ENCODE results near the gene LRRIQ4.

Gene LRRIQ4

DNA sequence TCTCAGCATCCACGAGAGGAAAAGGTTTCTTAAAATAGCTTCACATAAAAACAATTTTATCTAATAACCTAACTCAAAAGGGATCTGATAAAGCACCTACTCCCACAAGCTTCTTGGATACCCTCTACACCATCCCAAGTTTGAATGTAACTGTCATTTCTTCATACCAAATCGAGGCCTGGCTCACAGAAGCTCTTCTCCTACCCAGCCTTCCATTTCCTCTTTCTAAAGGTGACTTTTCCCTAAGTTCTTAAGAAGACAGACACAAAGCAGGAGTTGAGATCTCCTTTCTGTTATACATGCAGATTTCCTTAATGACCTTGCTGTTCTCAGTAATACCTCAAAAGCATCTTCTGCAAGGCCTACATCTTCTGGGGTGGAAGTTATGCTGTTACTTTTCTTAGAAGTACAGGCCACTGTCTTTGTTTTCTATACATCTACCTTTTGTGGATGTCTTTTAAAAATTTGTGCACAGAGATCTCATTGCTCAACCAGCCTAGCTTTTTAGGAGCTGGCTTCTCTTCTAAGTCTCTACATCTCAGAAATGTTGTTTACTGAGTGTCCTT lies 3.4 kb upstream of the LRRIQ4 start:
- no peak for DNase-seq (ENCODE audit: low read depth in 2 of 2)

DNA sequence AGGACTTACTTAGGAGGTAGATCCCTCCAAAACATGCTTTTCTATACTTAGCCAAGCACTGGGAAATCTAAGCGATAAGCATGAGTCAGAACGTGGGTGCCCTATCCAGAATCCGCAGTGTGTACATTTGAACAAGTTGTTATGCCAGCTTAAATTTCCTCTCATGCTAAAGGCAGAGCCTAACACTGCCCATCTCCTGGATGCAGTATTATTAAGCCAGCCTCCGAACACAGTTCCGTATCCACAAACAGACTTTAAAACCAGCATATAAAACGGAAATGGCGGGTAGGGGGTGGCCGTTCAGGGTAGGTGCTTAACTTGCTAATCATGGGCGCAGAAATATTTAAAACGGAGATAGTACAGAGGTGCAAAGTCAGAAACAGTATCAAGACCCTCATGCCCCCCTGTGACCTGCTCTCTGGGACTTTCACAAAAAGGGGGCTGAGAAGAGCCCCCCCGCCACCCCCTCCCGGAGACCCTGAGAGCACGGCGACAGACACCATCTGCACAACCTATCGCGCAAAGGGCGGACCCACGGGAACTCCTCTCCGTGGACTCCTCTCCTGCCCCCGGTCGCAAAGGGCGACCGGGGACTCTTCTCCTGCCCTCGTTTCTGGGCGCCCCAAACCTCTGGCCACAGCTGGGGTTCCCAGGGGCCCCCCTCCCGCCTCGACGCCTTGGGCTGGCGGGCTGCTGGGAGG lies 889 bp upstream of the LRRIQ4 start:
- DNase-seq (ENCODE audit: low read depth in 2 of 2) = no peak

DNA sequence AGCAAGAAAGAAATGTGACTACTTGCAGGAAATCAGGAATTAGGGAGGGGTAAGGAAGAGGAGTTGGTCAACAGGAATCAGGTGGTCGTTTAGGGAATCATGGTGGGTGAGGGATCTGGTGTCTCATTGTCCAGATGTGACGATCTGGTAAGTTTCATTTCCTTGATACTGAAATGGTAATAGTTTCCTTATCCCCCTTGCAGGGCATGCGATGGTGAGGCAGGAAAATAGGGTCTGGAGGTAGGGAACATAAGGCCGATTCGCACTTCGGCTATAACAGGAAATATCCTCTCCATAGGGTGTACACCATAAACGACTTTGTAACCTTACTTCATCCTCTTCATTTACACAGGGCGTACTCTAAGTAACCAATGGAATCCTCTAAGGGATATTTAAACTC lies 608 bp downstream of the LRRIQ4 start:
- DNase-seq (ENCODE audit: low read depth in 2 of 2) = no peak

DNA sequence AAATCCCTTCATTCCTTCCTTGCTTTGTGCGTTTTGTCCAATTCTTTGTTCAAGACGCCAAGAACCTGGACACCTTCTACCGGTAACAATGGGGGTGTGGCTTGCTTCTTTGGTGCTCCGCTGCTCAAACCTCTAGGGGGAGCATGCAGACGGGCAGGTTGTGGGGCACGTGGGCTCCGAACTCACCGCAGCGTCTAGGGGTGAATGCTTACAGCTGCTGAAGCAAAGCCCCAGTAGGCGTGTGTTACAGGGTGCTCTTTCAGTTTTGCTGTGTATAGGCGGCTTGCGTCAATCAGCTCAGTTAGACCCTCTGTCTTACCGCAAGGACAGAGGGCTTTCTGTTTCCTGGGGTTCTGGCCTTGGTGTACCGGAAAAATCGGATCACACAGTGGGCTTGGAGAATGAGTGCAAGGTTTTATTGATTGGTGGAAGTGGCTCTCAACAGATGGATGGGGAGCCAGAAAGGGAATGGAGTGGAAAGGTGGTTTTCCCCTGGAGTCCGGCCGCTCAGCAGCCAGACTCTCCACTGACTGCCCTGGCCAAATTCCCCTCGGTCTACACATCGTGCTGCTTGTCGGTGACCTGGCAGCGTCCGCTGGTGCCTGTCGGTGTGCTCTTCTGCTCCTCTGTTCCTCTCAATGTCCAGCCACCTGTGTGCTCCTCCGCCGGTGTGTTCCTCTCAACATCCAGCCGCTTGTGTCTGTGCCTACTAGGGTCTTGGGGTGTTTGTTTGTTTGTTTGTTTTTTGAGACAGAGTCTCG lies 1.3 kb downstream of the LRRIQ4 start:
- DNase-seq (ENCODE audit: low read depth in 2 of 2) = peak; percentile 70 to 78

DNA sequence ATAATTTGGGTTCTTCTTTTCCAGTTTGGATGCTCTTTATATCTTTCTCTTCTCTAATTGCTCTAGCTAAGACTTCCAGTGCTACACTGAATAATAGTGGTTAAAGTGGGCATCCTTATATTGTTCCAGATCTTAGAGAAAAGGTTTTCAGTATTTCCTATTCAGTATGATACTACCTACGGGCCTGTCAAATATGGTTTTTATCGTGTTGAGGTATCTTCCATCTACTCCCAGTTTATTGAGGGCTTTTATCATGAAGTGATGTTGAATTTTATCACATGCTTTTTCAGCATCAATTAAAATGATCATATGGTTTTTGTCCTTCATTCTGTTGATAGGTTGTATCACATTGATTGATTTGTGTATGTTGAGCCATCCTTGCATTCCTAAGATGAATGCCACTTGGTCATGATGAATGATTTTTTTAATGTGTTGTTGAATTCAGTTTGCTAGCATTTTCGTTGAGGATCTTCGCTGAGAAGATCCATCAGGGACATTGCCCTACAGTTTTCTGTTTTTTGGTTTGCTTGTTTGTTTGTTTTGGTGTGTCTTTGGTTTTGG lies 3.0 kb downstream of the LRRIQ4 start:
- no peak for DNase-seq (ENCODE audit: low read depth in 2 of 2)

DNA sequence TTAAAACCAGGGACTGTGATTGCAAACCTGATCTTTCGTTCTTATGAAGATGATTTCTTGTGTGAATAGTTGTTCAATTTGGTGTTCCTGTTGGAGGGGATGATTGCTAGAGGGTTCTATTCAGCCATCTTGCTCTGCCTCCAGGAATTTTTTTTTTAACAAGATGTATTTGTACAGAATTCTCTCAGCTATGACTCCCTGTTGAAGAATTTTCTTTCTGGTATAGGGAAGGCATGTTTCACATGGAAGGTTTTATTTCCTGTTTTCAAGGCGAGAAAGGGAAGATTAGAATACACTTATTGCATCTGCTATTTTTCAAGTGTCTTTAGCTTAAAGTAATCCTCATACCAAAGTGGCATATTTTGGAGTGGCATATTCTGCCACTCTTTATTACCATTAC lies 5.6 kb downstream of the LRRIQ4 start:
- no peak for DNase-seq (ENCODE audit: low read depth in 2 of 2)

DNA sequence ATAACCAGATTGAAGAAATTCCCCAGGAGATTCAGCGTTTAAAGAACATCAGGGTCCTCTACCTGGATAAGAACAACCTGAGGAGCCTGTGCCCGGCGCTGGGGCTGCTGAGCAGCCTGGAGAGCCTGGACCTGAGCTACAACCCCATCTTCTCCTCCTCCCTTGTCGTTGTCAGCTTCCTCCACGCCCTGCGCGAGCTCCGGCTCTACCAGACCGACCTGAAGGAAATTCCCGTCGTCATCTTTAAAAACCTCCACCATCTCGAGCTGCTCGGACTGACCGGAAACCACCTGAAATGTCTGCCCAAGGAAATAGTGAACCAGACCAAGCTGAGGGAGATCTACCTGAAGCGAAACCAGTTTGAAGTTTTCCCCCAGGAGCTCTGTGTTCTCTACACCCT lies 9.4 kb downstream of the LRRIQ4 start:
- no peak for DNase-seq (ENCODE audit: low read depth in 2 of 2)

DNA sequence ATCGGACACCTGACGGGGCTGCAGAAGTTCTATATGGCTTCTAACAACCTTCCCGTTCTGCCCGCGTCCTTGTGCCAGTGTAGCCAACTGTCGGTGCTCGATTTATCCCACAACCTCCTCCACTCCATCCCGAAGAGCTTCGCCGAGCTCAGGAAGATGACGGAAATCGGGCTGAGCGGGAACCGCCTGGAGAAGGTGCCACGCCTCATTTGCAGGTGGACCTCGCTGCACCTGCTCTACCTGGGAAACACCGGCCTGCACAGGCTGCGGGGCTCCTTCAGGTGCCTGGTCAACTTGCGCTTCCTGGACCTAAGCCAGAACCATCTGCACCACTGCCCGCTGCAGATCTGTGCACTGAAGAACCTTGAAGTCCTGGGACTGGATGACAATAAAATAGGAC lies 9.9 kb downstream of the LRRIQ4 start:
- DNase-seq (ENCODE audit: low read depth in 2 of 2) = no peak

DNA sequence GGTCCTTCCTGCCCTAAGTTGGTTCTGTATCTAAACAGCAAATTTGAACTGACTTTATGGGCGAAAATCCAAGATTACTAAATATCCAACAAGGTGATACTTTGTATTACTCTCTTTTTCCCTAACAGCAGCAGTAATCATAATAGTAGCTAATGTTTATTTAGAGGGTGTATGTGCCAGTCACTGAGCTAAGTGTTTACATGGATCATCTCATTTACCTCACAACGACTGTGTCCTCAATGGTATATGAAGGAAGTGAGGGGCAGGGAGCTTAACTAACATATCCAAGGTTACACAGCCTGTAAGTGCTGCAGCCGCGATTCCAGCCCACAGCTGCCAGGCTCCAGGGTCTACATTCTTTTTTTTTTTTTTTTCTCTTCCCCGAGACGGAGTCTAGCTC lies 10.3 kb downstream of the LRRIQ4 start:
- no peak for DNase-seq (ENCODE audit: low read depth in 2 of 2)

DNA sequence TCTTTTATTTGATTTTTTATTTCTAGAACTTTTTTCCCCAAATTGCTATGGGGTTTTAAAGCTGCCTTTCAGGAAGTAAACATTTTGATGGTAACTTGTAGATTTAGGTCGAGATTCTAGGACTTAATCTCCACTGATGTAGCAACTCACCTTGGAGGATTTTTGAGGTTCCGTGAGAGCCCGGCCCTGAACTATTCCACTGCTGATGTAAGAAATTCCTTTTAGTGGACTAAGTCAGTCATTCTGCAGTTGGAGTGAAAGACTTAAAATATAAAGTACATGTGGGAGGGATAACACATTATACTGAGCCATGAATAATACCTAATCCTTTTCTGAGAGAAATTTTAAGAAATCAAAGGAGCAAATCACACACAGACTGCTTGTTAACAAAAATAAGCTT lies 12.6 kb downstream of the LRRIQ4 start:
- DNase-seq (ENCODE audit: low read depth in 2 of 2) = no peak

DNA sequence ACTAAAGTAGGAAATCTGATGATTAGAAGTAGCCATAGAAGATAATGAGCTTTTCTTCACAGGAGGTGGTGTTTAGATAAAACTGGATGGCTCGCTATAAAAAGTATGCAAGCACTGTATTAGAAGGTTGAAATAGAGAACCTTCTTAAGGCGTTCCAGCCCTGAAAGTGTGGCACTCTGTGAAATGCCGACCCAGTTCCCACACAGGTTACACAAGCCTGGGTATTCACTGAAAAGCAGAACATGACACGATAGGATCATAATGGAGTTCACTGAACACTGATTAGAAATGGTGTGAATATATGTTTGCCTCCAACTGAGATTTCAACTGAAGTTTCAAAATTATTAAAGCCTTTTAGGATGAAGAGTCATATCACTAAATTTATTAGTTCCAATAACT lies 15.0 kb downstream of the LRRIQ4 start:
- no peak for DNase-seq (ENCODE audit: low read depth in 2 of 2)

DNA sequence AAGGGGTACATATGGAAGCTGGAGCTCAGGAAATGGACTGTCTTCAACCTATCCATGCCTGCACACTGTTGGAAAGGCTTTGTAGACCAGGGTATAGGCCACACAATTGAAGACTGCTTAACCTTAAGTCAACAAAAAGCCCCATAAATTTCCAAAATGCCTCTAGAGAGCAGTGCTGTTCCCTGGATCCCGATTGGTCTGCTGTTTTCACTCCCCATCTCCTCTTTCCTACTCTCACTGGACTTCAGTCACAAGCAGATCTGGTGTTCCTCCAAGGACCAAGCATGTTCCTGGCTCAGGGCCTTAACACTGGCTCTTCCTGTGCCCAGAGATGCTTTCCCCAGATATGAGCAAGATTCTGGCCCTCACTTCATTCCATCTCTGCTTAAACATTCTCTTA lies 22.9 kb downstream of the LRRIQ4 start:
- DNase-seq (ENCODE audit: low read depth in 2 of 2) = no peak

DNA sequence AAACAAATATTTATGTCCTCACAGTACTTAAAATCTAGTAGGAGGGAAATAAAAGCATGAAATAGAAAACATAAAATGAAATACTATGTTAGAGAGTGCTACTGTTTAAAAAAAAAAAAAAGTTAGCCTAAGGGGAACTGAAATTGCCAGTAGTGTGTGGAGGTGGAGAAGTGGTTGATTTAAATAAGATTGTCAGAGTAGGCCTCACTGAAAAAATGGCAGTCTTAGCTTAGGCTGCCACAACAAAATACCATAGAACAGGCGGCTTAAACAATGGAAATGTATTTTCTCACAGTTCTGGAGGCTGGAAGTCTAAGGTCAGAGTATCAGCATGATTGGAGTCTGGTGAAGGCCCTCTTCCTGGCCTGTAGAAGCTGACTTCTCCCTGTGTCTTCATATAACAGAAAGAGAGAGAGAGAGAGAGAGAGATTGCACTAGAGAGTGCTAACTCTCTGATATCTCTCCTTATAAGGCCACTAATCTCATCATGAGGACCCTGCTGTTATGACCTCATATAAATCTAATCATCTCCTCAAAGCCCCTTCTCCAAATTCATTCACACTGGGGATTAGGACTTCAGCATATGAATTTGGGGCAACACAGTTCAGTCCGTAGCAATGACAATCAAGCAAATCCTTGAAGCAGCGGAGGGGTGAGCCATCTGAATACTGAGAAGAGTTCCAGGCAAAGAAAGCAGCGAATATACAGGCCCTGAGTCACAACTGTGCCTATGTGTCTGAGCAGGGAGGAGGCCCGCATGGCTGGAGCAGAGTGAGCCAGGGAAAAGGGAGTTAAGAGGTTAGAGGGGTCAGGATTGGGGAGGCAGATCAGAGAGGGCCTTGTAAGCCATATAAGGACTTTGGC lies 23.6 kb downstream of the LRRIQ4 start:
- DNase-seq (ENCODE audit: low read depth in 2 of 2) = no peak

DNA sequence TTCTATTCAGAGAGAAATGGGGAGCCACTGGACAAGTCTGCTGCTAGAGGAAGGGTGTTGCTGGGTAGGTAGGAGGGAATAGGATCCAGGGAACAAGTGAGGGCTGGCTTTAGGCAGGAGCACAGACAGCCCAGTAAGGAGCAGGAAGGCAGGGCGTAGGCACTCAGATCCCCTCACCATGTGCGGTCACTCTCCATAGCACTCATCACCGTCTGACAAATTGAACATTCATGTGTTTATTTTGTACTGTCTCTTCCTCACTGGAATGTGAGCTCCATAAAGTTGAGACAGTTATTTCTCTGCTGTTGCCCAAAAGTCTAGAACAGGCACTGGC lies 24.2 kb downstream of the LRRIQ4 start:
- no peak for DNase-seq (ENCODE audit: low read depth in 2 of 2)

DNA sequence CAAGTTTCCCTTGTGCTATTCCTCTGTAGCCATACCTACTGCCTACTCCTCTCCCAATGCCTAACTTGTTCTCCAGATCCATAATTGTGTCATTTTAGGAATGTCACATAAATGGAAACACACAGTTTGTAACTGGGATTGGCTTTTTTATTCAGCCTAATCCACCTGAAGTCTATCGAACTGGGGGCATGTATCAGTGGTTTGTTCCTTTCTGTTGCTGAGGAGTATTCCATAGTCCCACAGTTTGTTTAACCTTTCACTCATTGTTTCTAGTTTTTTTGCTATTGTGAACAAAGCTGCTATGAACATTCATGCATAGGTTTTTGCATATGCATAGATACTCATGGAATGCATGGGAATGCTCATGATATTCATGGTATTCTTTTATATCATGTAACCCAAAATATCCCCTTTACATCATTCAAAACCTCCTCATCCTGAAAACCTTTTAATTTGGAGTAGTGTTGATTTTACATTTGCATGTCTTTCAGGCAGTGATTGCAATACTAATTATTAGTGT lies 25.9 kb downstream of the LRRIQ4 start:
- no peak for DNase-seq (ENCODE audit: low read depth in 2 of 2)

DNA sequence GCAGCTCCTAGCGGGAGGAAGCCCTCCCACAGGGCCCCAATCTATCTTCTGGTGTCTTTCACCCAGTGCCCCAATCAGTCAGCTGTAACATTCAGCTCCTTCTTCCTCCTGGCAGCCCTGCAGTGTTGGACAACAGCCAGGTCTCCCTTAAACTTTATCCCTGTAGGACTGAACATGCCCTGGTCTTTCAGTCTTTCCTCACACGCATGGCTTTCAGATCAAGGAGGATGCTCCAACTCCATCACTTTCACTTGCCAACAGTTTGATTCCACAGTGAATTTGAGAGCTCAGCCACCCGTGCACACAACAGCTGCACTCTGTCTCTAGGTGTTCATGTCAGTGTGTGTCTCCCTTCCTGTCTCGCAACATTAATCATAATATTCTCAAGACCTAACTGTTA lies 28.5 kb downstream of the LRRIQ4 start:
- no peak for DNase-seq (ENCODE audit: low read depth in 2 of 2)

DNA sequence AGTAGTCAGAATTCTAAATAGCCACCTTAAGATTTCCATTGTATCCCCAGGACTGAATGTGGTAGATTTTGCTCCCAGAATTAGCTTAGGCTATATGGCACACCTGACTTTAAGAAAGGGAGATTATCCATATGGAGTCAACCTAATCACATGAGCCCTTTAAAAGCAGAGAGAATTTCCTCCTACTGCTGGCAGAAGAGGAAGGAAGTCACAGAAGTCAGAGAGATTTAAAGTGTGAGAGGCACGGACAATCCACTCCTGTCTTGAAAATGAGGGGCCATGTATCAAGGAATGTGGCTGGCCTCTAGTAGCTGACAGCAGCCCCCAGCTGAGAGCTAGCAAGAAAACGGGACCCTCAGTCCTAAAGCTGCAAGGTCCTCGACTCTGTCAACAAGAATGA lies 30.3 kb downstream of the LRRIQ4 start:
- DNase-seq (ENCODE audit: low read depth in 2 of 2) = no peak

DNA sequence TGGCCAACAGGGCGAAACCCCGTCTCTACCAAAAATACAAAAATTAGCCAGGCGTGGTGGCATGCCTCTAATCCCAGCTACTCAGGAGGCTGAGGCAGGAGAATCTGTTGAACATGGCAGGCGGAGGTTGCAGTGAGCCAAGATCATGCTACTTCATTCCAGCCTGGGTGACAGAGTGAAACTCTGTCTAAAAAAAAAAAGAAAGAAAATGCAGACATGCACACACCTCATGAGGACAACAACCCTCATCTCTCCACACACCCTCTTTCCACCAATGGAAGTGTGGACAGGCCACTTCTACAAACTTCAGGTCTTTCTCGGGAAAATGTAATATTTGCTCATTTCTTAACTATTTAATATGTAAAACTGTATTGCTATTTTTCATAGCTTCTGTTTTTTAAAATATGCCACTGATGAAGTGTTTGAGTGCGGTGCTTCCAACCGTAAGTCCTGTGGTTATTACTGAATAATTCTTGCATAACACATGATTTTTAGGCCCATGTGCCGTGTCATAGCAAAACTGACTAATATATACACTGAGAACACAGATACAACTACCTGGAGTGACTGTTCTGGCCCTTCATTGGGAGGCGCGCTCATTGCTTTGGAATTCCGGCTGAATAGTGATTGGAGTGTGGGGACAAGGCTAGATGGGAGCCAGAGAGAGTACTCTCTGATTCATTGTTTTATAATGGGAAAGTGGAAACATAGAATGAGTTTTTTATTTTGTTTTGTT lies 34.0 kb downstream of the LRRIQ4 start:
- no peak for DNase-seq (ENCODE audit: low read depth in 2 of 2)

DNA sequence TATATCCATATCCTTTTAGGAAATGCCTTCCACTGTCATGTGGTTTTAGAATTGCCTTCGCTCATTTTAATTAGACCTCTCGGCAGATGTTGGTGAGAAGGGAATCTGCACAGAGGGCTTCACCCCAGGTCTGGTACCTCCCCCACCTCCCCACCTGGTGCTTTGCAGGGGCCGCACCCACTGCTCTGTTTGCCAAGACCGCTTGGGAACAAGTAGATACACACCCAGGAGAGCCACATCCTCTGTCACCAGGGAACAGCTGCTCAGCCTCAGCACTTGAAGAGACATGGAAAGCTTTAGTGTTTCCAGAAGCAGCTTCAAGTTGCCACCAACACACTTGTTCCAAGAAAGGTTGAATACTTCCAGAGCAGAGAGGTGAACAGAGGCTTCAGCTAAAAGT lies 35.2 kb downstream of the LRRIQ4 start:
- DNase-seq (ENCODE audit: low read depth in 2 of 2) = no peak

DNA sequence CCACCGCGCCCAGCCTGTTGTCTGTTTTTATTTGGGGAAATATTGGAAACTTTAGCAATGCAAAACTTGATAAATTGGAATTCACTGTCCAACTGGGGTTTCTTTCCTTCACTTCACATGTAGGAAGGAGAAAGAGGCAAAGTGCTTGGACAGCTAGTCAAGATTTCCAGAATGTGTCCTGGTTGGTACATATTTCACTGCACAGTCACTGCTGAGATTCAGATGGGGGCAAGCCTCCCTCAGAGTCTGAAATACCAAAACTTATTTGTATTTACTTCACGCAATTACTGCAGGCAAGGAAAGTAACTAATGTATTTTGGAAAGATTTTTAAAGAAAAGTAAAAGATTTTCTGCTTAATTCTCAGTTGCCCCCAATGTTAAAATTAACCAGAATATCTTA lies 36.1 kb downstream of the LRRIQ4 start:
- no peak for DNase-seq (ENCODE audit: low read depth in 2 of 2)

DNA sequence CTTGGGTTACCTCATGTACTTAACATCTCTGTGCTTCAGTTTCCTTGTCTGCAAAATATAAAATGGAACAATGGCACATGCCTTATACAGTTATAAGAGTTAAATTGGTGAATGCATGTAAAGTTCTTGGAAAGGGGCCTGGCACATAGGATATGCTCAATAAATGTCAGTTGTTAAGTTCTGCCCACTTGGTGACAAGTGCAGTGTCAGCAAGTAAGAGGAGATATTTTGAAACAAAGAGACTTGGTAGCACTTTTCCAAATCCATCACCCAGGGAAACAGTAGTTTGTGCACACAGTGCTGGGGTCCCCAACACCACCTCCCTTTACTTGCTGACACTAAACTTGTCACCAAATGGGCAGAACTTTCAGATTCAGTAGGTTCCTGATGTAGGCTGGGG lies 37.9 kb downstream of the LRRIQ4 start:
- no peak for DNase-seq (ENCODE audit: low read depth in 2 of 2)

All from stimulated activated CD8-positive, alpha-beta memory T cell treated with anti-CD3 and anti-CD28 coated beads, Interleukin-7, amount 100 ng/mL, for 4 hours (primary cell).